PFSK-1 (cell line): ENCODE results near the gene FOS.

Experiments
- FOXP2 ChIP-seq: optimal IDR thresholded peaks from 2 replicates; pipeline ENCODE3; 2011; ENCODE audit warnings: borderline replicate concordance, control low read depth, inconsistent platforms; ENCODE audit not compliant: insufficient read depth; ENCODE audit errors: extremely low read length, extremely low read depth
- POLR2AphosphoS5 ChIP-seq: IDR thresholded peaks from 2 replicates; pipeline ENCODE4 v1.6.1; 2012; ENCODE audit warnings: low read depth, mild to moderate bottlenecking, control low read depth, low read length, moderate library complexity
- SIN3A ChIP-seq: IDR thresholded peaks from 2 replicates; pipeline ENCODE4 v1.6.1; 2012; ENCODE audit warnings: mild to moderate bottlenecking, low read length, moderate library complexity, borderline replicate concordance; ENCODE audit not compliant: insufficient read depth
- TAF1 ChIP-seq: IDR thresholded peaks from 2 replicates; pipeline ENCODE4 v1.6.1; 2012; ENCODE audit warnings: low read length, control low read depth, borderline replicate concordance; ENCODE audit not compliant: insufficient read depth
- TF ChIP-seq, protein P1 (sequence below), 2 experiments: IDR thresholded peaks; 2 replicates each; pipeline versions ENCODE4 v1.6.1 to v1.8.0; 2011 to 2012; ENCODE audit warnings: low read depth in 2 of 2, low read length in 2 of 2, control low read depth in 1 of 2, inconsistent platforms in 1 of 2, mild to moderate bottlenecking in 1 of 2, moderate library complexity in 1 of 2; ENCODE audit not compliant: insufficient read depth in 1 of 2

The FOS gene

DNA sequence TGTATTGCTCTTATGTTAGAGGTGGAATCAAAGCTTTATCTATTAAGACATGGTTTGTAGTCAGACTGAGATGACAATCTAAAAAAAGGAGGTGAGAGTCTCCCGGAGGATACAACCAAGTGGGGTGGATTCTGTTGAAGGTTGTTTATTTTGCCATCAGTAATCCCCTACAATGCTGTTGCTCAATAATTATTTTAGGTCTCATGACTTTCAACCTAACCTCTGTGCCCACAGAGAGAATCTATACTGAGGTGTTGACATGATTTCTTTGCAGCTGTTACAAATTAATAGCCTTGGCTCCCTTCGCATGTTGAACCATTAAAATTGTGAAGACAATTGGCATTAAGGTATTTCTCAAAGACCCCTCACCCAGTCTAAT is 28.7 kb upstream of the FOS start:
- TF ChIP-seq TAF1 (no peak), POLR2AphosphoS5 (no peak), FOXP2 (no peak), SIN3A (no peak)
- TF ChIP-seq, protein P1, sequence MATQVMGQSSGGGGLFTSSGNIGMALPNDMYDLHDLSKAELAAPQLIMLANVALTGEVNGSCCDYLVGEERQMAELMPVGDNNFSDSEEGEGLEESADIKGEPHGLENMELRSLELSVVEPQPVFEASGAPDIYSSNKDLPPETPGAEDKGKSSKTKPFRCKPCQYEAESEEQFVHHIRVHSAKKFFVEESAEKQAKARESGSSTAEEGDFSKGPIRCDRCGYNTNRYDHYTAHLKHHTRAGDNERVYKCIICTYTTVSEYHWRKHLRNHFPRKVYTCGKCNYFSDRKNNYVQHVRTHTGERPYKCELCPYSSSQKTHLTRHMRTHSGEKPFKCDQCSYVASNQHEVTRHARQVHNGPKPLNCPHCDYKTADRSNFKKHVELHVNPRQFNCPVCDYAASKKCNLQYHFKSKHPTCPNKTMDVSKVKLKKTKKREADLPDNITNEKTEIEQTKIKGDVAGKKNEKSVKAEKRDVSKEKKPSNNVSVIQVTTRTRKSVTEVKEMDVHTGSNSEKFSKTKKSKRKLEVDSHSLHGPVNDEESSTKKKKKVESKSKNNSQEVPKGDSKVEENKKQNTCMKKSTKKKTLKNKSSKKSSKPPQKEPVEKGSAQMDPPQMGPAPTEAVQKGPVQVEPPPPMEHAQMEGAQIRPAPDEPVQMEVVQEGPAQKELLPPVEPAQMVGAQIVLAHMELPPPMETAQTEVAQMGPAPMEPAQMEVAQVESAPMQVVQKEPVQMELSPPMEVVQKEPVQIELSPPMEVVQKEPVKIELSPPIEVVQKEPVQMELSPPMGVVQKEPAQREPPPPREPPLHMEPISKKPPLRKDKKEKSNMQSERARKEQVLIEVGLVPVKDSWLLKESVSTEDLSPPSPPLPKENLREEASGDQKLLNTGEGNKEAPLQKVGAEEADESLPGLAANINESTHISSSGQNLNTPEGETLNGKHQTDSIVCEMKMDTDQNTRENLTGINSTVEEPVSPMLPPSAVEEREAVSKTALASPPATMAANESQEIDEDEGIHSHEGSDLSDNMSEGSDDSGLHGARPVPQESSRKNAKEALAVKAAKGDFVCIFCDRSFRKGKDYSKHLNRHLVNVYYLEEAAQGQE (IDR thresholded peaks at IDR 0.05; ENCODE audit: insufficient read depth in 1 of 2, low read depth in 2 of 2, low read length in 2 of 2): no peak

DNA sequence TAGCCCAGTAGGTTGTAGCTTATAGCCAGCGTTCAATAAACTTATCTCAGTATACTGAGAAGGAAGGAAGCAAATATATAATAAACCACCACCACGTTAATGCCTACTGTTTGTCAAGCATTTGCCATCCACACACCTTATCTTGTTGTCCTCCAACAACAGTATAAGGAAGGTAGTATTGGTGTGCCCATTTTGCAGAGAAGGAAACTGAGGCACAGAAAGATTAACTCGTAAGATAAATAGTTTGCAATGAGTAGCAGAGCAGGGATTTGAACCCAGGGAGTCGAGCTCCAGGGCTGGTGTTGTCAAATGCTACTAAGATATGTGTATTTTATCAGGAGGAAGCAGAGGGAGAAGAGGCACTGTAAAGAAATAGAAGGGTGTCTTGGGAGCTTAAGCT is 27.8 kb upstream of the FOS start:
- TF ChIP-seq POLR2AphosphoS5: no peak
- no peak for TF ChIP-seq SIN3A
- TF ChIP-seq, protein P1 (IDR thresholded peaks at IDR 0.05; ENCODE audit: insufficient read depth in 1 of 2, low read depth in 2 of 2, low read length in 2 of 2): no peak
- no peak for TF ChIP-seq FOXP2
- no peak for TF ChIP-seq TAF1

DNA sequence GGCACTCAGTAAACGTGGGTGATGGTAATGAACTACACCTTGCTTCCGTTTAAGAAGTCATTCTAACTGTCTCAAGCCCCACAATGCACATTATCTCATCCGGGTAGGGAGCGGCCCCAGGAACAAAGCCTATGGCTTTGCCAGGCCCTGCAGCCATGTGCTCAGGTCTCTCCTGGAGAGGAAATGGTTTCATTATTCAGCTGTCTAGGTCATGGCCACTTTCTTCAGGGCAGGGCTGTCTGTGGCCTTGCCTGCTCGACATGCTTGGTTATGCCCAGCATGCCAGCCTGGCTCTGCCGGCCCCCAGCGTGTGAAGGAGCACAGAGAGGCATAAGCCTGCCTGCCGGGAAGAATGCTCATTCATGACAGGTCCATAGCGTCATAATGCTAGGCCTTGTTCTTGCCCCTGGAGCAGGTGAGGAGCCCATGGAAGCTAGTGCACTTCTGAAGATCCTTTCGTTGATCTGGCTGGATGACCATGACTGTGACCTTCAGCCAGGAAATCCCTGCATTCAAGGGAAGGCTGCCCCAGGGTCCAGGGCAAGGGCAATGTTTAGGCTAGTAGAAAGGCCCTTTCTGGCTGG is 26.3 kb upstream of the FOS start:
- TF ChIP-seq, protein P1 (IDR thresholded peaks at IDR 0.05; ENCODE audit: insufficient read depth in 1 of 2, low read depth in 2 of 2, low read length in 2 of 2): no peak
- no peak for TF ChIP-seq POLR2AphosphoS5
- no peak for TF ChIP-seq FOXP2
- no peak for TF ChIP-seq TAF1
- no peak for TF ChIP-seq SIN3A

GRCh38 chr14:75254381-75254822 is 24.2 kb upstream of the FOS start:
- TF ChIP-seq, protein P1 (IDR thresholded peaks at IDR 0.05; ENCODE audit: insufficient read depth in 1 of 2, low read depth in 2 of 2, low read length in 2 of 2): no peak
- TF ChIP-seq SIN3A (no peak), POLR2AphosphoS5 (no peak), FOXP2 (no peak), TAF1 (no peak)
